Fibroblast of skin of right quadriceps (primary cell): ENCODE results near the gene DAB2.

Experiments used
- DNase-seq: peaks from one replicate; pipeline ENCODE4 v3.0.0-alpha.2; 2013

DAB2 gene

GRCh38 chr5:39331861-39332381, 92.9 kb downstream of the DAB2 start:
- DNase-seq = peak; percentile 70

- no peak for DNase-seq
These were observed 96.0 kb downstream of the DAB2 start for GRCh38 chr5:39328731-39329130.

GRCh38 chr5:39323542-39323941, 101.2 kb downstream of the DAB2 start:
- no peak for DNase-seq
